Liver (tissue), 9 donors: ENCODE results near the gene CHRM5. TPM values are rescaled to one million over a fixed set of nuclear protein-coding genes. Genes with fewer than 3 reads are reported as not detected.

Source experiments
- DNase-seq: peaks from one replicate; pipeline ENCODE4 v3.0.0-alpha.2; 2017; ENCODE audit warnings: low spot score
- H3K27ac ChIP-seq, 2 donors: one replicate each; pipeline ENCODE4 v1.7.0; 2013; ENCODE audit warnings: inconsistent platforms in 2 of 2, low read length in 2 of 2, control low read depth in 1 of 2, low read depth in 1 of 2, mild to moderate bottlenecking in 1 of 2
- H3K27me3 ChIP-seq, 4 donors: one replicate each; pipeline versions ENCODE4 v1.6.1 to v1.7.0; 2013; ENCODE audit warnings: low read length in 3 of 4, inconsistent platforms in 1 of 4, mild to moderate bottlenecking in 1 of 4, moderate library complexity in 1 of 4; ENCODE audit not compliant: control insufficient read depth in 4 of 4, insufficient read depth in 4 of 4
- H3K36me3 ChIP-seq, 4 donors: one replicate each; pipeline versions ENCODE4 v1.6.1 to v1.7.0; 2013; ENCODE audit warnings: low read length in 3 of 4, mild to moderate bottlenecking in 3 of 4, low read depth in 1 of 4, moderate library complexity in 1 of 4; ENCODE audit not compliant: control insufficient read depth in 4 of 4, insufficient read depth in 3 of 4
- H3K4me1 ChIP-seq, 4 donors: one replicate each; pipeline versions ENCODE4 v1.6.1 to v1.7.0; 2013; ENCODE audit warnings: low read length in 3 of 4, mild to moderate bottlenecking in 3 of 4, moderate library complexity in 1 of 4; ENCODE audit not compliant: control insufficient read depth in 4 of 4, insufficient read depth in 4 of 4
- H3K4me3 ChIP-seq, 3 donors: one replicate each; pipeline versions ENCODE4 v1.6.1 to v1.7.0; 2013; ENCODE audit warnings: low read length in 3 of 3, control low read depth in 1 of 3, low read depth in 1 of 3, mild to moderate bottlenecking in 1 of 3
- H3K9ac ChIP-seq, 2 donors: one replicate each; pipeline ENCODE4 v1.7.0; 2013; ENCODE audit warnings: low read length in 2 of 2, mild to moderate bottlenecking in 2 of 2, moderate library complexity in 2 of 2, control low read depth in 1 of 2, low read depth in 1 of 2
- H3K9me3 ChIP-seq, 4 donors: one replicate each; pipeline versions ENCODE4 v1.6.1 to v1.7.0; 2013; ENCODE audit warnings: low read length in 3 of 4; ENCODE audit not compliant: control insufficient read depth in 4 of 4
- EGR1 ChIP-seq, 2 donors: IDR thresholded peaks; 2 replicates each; pipeline ENCODE4 v1.6.1; 2016 to 2018; ENCODE audit warnings: antibody characterized with exemption in 2 of 2, low read depth in 2 of 2
- FOXA1 ChIP-seq: IDR thresholded peaks from 2 replicates; pipeline ENCODE4 v1.6.1; 2016; ENCODE audit warnings: antibody characterized with exemption
- FOXA2 ChIP-seq: IDR thresholded peaks from 2 replicates; pipeline ENCODE4 v1.6.1; 2016; ENCODE audit warnings: antibody characterized with exemption
- GABPA ChIP-seq, 2 donors: IDR thresholded peaks in 1 of 2; conservative IDR thresholded peaks in 1 of 2; 2 replicates each; pipeline ENCODE4 v1.6.1; 2016; ENCODE audit warnings: antibody characterized with exemption in 2 of 2, mild to moderate bottlenecking in 1 of 2, moderate library complexity in 1 of 2
- HNF4A ChIP-seq, 2 donors: conservative IDR thresholded peaks; 2 replicates each; pipeline ENCODE4 v1.6.1; 2016; ENCODE audit warnings: antibody characterized with exemption in 2 of 2, mild to moderate bottlenecking in 2 of 2
- HNF4G ChIP-seq: IDR thresholded peaks from 2 replicates; pipeline ENCODE4 v1.6.1; 2016; ENCODE audit warnings: antibody characterized with exemption
- JUND ChIP-seq, 2 donors: IDR thresholded peaks; 2 replicates each; pipeline ENCODE4 v1.6.1; 2016; ENCODE audit warnings: antibody characterized with exemption in 2 of 2
- NR2F2 ChIP-seq: IDR thresholded peaks from 2 replicates; pipeline ENCODE4 v1.6.1; 2016; ENCODE audit warnings: antibody characterized with exemption
- RAD21 ChIP-seq, 2 donors: IDR thresholded peaks; 2 replicates each; pipeline ENCODE4 v1.6.1; 2016; ENCODE audit warnings: antibody characterized with exemption in 2 of 2, mild to moderate bottlenecking in 2 of 2
- RXRA ChIP-seq, 2 donors: IDR thresholded peaks; 2 replicates each; pipeline ENCODE4 v1.6.1; 2017 to 2018; ENCODE audit warnings: antibody characterized with exemption in 2 of 2, mild to moderate bottlenecking in 1 of 2
- SP1 ChIP-seq: IDR thresholded peaks from 2 replicates; pipeline ENCODE4 v1.6.1; 2018; ENCODE audit warnings: antibody characterized with exemption, mild to moderate bottlenecking
- TAF1 ChIP-seq: conservative IDR thresholded peaks from 2 replicates; pipeline ENCODE4 v1.6.1; 2016; ENCODE audit warnings: antibody characterized with exemption, mild to moderate bottlenecking
- YY1 ChIP-seq: IDR thresholded peaks from 2 replicates; pipeline ENCODE4 v1.6.1; 2016; ENCODE audit warnings: antibody characterized with exemption, mild to moderate bottlenecking
- WGBS: extraction: QIAGEN DNeasy Blood & Tissue Kit; methylation state at CpG from one replicate; pipeline ENCODE4 v1.1.7; 2013; 5-methylcytosine and 5-hydroxymethylcytosine counted together
- polyA plus RNA-seq, 2 donors: library from polyadenylated mRNA; stranded (reverse) in 1 of 2; unstranded in 1 of 2; fragments of 200-250 nt in 1 of 2; fragments of >200 nt in 1 of 2; fragmentation: Nextera tagmentation in 1 of 2; extraction: Ambion mirVana in 1 of 2; gene quantifications; one replicate each; pipeline versions ENCODE4 v1.2.1 to v1.2.3, GENCODE V29; 2013 to 2015
- total RNA-seq, 2 donors: library from RNA; depleted of rRNA; stranded (reverse); fragments of >200 nt; gene quantifications; one replicate each; pipeline ENCODE4 v1.2.3, GENCODE V29; 2014
- TF ChIP-seq, protein P1 (sequence below): IDR thresholded peaks from 2 replicates; pipeline ENCODE4 v1.6.1; 2016; ENCODE audit warnings: antibody characterized with exemption
- TF ChIP-seq, protein P2 (sequence below): IDR thresholded peaks from 2 replicates; pipeline ENCODE4 v1.6.1; 2016; ENCODE audit warnings: antibody characterized with exemption
- TF ChIP-seq, protein P3 (sequence below): IDR thresholded peaks from 2 replicates; pipeline ENCODE4 v1.6.1; 2016; ENCODE audit warnings: antibody characterized with exemption, mild to moderate bottlenecking
- TF ChIP-seq, protein P4 (sequence below): IDR thresholded peaks from 2 replicates; pipeline ENCODE4 v1.6.1; 2016; ENCODE audit warnings: antibody characterized with exemption
- TF ChIP-seq, protein P5 (sequence below): fragments of 150-350 bp; IDR thresholded peaks from 2 replicates; pipeline ENCODE4 v1.5.1; 2017; ENCODE audit warnings: improper control_type of control experiment, low read depth, low read length; ENCODE audit not compliant: missing input control
- donor health status: healthy.
- donor health status: healthy.
- donor health status: healthy.
- donor health status: healthy.
- donor health status: healthy.

CHRM5 gene
- total and polyA plus RNA-seq, 4 donors = 0.38 TPM; not detected in 3

DNA sequence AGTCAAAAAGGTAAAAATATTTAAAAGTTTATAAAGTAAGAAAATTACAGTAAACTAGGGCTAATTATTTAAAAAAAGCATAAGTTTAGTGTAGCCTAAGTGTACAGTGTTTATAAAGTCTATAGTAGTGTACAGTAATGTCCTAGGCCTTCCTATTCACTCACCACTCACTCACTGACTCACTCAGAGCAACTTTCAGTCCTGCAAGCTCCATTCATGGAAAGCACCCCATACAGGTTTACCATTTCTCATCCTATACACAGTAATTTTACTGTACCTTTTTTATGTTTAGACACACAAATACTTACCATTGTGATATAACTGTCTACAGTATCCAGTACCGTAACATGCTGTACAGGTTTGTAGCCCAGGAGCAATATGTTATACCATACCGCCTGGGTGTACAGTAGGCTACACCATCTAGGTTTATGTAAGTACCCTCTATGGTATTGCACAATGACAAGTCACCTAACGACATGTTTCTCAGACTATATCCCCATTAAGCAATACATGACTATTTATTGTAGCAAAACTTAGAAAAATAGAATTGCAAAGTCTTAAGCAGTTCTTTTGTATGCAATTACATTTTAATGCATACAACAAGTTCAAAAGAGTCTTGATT lies 51.2 kb downstream of the CHRM5 start:
- TF ChIP-seq, protein P1, sequence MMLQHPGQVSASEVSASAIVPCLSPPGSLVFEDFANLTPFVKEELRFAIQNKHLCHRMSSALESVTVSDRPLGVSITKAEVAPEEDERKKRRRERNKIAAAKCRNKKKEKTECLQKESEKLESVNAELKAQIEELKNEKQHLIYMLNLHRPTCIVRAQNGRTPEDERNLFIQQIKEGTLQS = no peak
- TF ChIP-seq, protein P2, sequence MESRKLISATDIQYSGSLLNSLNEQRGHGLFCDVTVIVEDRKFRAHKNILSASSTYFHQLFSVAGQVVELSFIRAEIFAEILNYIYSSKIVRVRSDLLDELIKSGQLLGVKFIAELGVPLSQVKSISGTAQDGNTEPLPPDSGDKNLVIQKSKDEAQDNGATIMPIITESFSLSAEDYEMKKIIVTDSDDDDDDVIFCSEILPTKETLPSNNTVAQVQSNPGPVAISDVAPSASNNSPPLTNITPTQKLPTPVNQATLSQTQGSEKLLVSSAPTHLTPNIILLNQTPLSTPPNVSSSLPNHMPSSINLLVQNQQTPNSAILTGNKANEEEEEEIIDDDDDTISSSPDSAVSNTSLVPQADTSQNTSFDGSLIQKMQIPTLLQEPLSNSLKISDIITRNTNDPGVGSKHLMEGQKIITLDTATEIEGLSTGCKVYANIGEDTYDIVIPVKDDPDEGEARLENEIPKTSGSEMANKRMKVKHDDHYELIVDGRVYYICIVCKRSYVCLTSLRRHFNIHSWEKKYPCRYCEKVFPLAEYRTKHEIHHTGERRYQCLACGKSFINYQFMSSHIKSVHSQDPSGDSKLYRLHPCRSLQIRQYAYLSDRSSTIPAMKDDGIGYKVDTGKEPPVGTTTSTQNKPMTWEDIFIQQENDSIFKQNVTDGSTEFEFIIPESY = no peak
- TF ChIP-seq RXRA (IDR thresholded peaks at IDR 0.05) = no peak
- no peak for TF ChIP-seq TAF1
- no peak for TF ChIP-seq FOXA1
- TF ChIP-seq FOXA2 = no peak
- TF ChIP-seq JUND (IDR thresholded peaks at IDR 0.05) = no peak
- TF ChIP-seq EGR1 (IDR thresholded peaks at IDR 0.05; ENCODE audit: low read depth in 2 of 2) = no peak
- no peak for TF ChIP-seq NR2F2
- TF ChIP-seq RAD21 (IDR thresholded peaks at IDR 0.05) = no peak
- TF ChIP-seq, protein P3, sequence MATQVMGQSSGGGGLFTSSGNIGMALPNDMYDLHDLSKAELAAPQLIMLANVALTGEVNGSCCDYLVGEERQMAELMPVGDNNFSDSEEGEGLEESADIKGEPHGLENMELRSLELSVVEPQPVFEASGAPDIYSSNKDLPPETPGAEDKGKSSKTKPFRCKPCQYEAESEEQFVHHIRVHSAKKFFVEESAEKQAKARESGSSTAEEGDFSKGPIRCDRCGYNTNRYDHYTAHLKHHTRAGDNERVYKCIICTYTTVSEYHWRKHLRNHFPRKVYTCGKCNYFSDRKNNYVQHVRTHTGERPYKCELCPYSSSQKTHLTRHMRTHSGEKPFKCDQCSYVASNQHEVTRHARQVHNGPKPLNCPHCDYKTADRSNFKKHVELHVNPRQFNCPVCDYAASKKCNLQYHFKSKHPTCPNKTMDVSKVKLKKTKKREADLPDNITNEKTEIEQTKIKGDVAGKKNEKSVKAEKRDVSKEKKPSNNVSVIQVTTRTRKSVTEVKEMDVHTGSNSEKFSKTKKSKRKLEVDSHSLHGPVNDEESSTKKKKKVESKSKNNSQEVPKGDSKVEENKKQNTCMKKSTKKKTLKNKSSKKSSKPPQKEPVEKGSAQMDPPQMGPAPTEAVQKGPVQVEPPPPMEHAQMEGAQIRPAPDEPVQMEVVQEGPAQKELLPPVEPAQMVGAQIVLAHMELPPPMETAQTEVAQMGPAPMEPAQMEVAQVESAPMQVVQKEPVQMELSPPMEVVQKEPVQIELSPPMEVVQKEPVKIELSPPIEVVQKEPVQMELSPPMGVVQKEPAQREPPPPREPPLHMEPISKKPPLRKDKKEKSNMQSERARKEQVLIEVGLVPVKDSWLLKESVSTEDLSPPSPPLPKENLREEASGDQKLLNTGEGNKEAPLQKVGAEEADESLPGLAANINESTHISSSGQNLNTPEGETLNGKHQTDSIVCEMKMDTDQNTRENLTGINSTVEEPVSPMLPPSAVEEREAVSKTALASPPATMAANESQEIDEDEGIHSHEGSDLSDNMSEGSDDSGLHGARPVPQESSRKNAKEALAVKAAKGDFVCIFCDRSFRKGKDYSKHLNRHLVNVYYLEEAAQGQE = no peak
- TF ChIP-seq, protein P4, sequence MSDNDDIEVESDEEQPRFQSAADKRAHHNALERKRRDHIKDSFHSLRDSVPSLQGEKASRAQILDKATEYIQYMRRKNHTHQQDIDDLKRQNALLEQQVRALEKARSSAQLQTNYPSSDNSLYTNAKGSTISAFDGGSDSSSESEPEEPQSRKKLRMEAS = no peak
- DNase-seq = no peak
- WGBS = 90% methylated on average over 3 of the region's 3 CpGs
- no peak overlapping the region for H3K4me3 ChIP-seq
- H3K36me3 ChIP-seq = no peaks in the 10 kb centered on the region
- no peak overlapping the region for H3K9ac ChIP-seq
- no peaks in the 10 kb centered on the region for H3K9me3 ChIP-seq
- no peak overlapping the region for H3K27ac ChIP-seq
- no peaks in the 10 kb centered on the region for H3K27me3 ChIP-seq
- H3K4me1 ChIP-seq = no peaks in the 10 kb centered on the region

DNA sequence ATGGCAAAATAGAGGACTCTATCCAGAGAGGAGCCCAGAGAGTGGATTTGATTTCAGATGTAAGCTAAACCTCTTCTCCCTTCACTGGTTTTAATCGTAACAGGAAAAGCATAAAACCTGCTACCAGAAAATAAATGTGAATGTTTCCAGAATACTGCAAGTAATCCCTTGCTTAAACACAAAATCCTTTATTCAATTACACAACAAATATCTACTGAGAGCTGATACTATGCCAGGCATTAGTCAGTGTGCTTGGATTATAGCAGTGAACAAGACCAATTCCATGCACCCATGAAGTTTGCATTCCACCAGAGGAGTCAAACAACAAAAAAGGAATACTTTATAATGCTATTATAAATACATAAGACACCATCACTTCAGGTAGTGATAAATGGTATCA lies 55.6 kb downstream of the CHRM5 start:
- H3K36me3 ChIP-seq = no peaks in the 10 kb centered on the region
- no peak overlapping the region for H3K4me3 ChIP-seq
- H3K9me3 ChIP-seq = no peaks in the 10 kb centered on the region
- no peak overlapping the region for H3K27ac ChIP-seq
- TF ChIP-seq TAF1 = no peak
- no peak for TF ChIP-seq FOXA2
- TF ChIP-seq NR2F2 = no peak
- TF ChIP-seq, protein P5, sequence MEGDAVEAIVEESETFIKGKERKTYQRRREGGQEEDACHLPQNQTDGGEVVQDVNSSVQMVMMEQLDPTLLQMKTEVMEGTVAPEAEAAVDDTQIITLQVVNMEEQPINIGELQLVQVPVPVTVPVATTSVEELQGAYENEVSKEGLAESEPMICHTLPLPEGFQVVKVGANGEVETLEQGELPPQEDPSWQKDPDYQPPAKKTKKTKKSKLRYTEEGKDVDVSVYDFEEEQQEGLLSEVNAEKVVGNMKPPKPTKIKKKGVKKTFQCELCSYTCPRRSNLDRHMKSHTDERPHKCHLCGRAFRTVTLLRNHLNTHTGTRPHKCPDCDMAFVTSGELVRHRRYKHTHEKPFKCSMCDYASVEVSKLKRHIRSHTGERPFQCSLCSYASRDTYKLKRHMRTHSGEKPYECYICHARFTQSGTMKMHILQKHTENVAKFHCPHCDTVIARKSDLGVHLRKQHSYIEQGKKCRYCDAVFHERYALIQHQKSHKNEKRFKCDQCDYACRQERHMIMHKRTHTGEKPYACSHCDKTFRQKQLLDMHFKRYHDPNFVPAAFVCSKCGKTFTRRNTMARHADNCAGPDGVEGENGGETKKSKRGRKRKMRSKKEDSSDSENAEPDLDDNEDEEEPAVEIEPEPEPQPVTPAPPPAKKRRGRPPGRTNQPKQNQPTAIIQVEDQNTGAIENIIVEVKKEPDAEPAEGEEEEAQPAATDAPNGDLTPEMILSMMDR = no peak
- TF ChIP-seq SP1 = no peak
- TF ChIP-seq GABPA (IDR thresholded peaks at IDR 0.05 in 1 of 2, conservative IDR thresholded peaks at IDR 0.05 in 1 of 2) = no peak
- TF ChIP-seq YY1 = no peak
- no peak for TF ChIP-seq HNF4A (conservative IDR thresholded peaks at IDR 0.05)
- no peak for TF ChIP-seq HNF4G
- TF ChIP-seq, protein P4 = no peak
- TF ChIP-seq, protein P1 = no peak
- TF ChIP-seq FOXA1 = no peak
- DNase-seq = no peak
- H3K4me1 ChIP-seq = no peaks in the 10 kb centered on the region
- H3K9ac ChIP-seq = no peak overlapping the region
- H3K27me3 ChIP-seq = no peaks in the 10 kb centered on the region
- 97% methylated on average over 1 of the region's 1 CpG for WGBS
